ENCODE measurements around the gene POU6F2. TPM values are rescaled to one million over a fixed set of nuclear protein-coding genes. Genes with fewer than 3 reads are reported as not detected.

POU6F2 gene
- total RNA-seq, 1 experiment from 2014 or later = not detected

DNA sequence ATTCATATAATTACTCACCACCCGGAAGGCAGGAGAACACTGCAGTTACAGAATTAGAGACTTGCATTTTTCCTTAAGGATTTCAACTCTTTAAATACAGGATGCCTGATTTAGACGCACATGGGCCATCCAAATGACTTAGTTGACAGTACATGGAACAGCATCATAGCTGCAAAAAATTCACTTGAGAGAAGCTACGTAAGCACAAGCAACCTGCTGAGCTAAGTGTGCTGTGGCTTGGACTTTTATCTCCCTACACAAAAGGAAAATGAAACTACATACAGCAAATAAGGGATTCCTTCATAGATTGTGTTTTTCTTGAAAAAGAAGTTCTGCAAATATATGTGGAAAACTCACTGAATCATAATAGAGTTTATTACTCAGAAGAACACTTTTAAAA is 152.6 kb downstream of the POU6F2 start:
- no peaks in the 10 kb centered on the region; the same call in 1 of the 2 replicates for H3K27me3 ChIP-seq (ENCODE audit: control insufficient read depth, insufficient read depth, low read length)
- no TSS peak for BruUV-seq (replicated peaks)
- DNase-seq (ENCODE audit: low read depth, low spot score) (no peak), ATAC-seq (no peak)
- TF ChIP-seq, protein P1, sequence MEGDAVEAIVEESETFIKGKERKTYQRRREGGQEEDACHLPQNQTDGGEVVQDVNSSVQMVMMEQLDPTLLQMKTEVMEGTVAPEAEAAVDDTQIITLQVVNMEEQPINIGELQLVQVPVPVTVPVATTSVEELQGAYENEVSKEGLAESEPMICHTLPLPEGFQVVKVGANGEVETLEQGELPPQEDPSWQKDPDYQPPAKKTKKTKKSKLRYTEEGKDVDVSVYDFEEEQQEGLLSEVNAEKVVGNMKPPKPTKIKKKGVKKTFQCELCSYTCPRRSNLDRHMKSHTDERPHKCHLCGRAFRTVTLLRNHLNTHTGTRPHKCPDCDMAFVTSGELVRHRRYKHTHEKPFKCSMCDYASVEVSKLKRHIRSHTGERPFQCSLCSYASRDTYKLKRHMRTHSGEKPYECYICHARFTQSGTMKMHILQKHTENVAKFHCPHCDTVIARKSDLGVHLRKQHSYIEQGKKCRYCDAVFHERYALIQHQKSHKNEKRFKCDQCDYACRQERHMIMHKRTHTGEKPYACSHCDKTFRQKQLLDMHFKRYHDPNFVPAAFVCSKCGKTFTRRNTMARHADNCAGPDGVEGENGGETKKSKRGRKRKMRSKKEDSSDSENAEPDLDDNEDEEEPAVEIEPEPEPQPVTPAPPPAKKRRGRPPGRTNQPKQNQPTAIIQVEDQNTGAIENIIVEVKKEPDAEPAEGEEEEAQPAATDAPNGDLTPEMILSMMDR (IDR thresholded peaks at IDR 0.05) = no peak
- TF ChIP-seq POLR2AphosphoS5 (IDR thresholded peaks at IDR 0.05; ENCODE audit: low read depth, low read length) = no peak
- TF ChIP-seq SIN3A (IDR thresholded peaks at IDR 0.05; ENCODE audit: borderline replicate concordance, insufficient read depth, low read depth, low read length) = no peak
- TF ChIP-seq TCF7L2 (IDR thresholded peaks at IDR 0.05; ENCODE audit: low read depth, low read length) = no peak
- no peaks in the 10 kb centered on the region for H3K36me3 ChIP-seq (ENCODE audit: control insufficient read depth, insufficient read depth, low read length)
- no peak overlapping the region for H3K4me3 ChIP-seq (ENCODE audit: low read depth in 2 of 2, low read length in 2 of 2)
- POLR2A ChIA-PET = no interaction called here
- CTCF ChIA-PET = no interaction called here
- intact Hi-C loops (cut with micrococcal nuclease; ENCODE audit: unreplicated experiment) = no loop called here
- H3K27ac ChIP-seq (ENCODE audit: low read length) = no peak overlapping the region
- in situ Hi-C loops (cut with HindIII; ENCODE audit: low pct_unique_long_range_greater_than_20kb, low sequenced_read_pairs) = no loop called here
- H3K4me1 ChIP-seq (ENCODE audit: control insufficient read depth, insufficient read depth, low read length) = no peaks in the 10 kb centered on the region
- H3K9me3 ChIP-seq (ENCODE audit: control insufficient read depth, insufficient read depth, low read depth, low read length) = no peaks in the 10 kb centered on the region

DNA sequence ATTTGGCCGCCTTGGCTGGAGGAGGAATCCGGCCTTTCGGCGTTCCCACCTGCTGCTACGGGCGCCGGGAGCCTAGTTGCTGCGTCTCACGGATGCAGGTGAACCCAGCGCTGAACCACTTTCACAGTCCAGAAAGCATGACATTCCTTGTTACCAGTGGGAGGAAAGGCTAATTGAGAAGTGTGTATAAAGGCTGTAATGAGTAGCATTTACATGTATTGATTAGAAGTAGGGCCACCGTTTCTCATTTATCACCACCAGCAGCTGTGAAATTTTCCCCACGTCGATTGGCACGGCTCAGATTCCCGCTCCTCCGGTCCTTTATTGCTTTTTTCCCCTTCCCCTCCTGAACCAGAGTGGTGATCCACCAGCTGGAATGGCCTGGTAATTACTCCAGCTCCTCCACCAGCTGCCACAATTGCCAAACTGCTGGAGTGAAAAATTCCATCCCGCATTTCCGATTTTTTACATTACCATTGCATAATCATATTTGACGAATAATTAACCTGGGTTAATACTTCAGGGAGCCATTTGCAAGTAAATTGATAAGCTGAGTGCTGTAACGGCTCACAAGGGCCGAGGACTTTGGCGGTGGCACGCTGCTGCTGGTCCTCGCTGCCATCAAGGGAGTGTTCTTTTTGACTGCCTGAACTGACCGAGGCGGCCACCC is 153.3 kb downstream of the POU6F2 start:
- POLR2A ChIA-PET = no interaction called here
- TF ChIP-seq, protein P2, sequence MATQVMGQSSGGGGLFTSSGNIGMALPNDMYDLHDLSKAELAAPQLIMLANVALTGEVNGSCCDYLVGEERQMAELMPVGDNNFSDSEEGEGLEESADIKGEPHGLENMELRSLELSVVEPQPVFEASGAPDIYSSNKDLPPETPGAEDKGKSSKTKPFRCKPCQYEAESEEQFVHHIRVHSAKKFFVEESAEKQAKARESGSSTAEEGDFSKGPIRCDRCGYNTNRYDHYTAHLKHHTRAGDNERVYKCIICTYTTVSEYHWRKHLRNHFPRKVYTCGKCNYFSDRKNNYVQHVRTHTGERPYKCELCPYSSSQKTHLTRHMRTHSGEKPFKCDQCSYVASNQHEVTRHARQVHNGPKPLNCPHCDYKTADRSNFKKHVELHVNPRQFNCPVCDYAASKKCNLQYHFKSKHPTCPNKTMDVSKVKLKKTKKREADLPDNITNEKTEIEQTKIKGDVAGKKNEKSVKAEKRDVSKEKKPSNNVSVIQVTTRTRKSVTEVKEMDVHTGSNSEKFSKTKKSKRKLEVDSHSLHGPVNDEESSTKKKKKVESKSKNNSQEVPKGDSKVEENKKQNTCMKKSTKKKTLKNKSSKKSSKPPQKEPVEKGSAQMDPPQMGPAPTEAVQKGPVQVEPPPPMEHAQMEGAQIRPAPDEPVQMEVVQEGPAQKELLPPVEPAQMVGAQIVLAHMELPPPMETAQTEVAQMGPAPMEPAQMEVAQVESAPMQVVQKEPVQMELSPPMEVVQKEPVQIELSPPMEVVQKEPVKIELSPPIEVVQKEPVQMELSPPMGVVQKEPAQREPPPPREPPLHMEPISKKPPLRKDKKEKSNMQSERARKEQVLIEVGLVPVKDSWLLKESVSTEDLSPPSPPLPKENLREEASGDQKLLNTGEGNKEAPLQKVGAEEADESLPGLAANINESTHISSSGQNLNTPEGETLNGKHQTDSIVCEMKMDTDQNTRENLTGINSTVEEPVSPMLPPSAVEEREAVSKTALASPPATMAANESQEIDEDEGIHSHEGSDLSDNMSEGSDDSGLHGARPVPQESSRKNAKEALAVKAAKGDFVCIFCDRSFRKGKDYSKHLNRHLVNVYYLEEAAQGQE (IDR thresholded peaks at IDR 0.05; ENCODE audit: insufficient read depth in 1 of 2, low read depth in 2 of 2, low read length in 1 of 2) = no peak
- TF ChIP-seq SIN3A (IDR thresholded peaks at IDR 0.05; ENCODE audit: borderline replicate concordance, insufficient read depth, low read depth, low read length) (no peak), POLR2AphosphoS5 (IDR thresholded peaks at IDR 0.05; ENCODE audit: low read depth, low read length) (no peak), TCF7L2 (IDR thresholded peaks at IDR 0.05; ENCODE audit: low read depth, low read length) (no peak)
- TF ChIP-seq, protein P1 (IDR thresholded peaks at IDR 0.05) = no peak
- H3K36me3 ChIP-seq (ENCODE audit: control insufficient read depth, insufficient read depth, low read length) = no peaks in the 10 kb centered on the region
- CTCF ChIA-PET = no interaction called here
- DNase-seq (ENCODE audit: low read depth, low spot score) = no peak
- H3K4me1 ChIP-seq (ENCODE audit: control insufficient read depth, insufficient read depth, low read length) = no peaks in the 10 kb centered on the region
- H3K27ac ChIP-seq (ENCODE audit: low read length) = no peak overlapping the region
- H3K9me3 ChIP-seq (ENCODE audit: control insufficient read depth, insufficient read depth, low read depth, low read length) = no peaks in the 10 kb centered on the region
- BruUV-seq (replicated peaks) = no TSS peak
- no peak for ATAC-seq
- no peak overlapping the region for H3K4me3 ChIP-seq (ENCODE audit: low read depth in 2 of 2, low read length in 2 of 2)
- in situ Hi-C loops (cut with HindIII; ENCODE audit: low pct_unique_long_range_greater_than_20kb, low sequenced_read_pairs) (no loop called here), intact Hi-C loops (cut with micrococcal nuclease; ENCODE audit: unreplicated experiment) (no loop called here)
- no peaks in the 10 kb centered on the region; the same call in 1 of the 2 replicates for H3K27me3 ChIP-seq (ENCODE audit: control insufficient read depth, insufficient read depth, low read length)
